Neutrophil (primary cell): ENCODE measurements around the gene PRDM2.
A peak's percentile ranks its signal among the peaks of the same experiment; 100 is the strongest.

Experiments used
- H3K27ac ChIP-seq: fragments of 200-600 bp; sonication (generic); 2 replicates; pipeline ENCODE4 v1.5.1; 2016; ENCODE audit warnings: mild to moderate bottlenecking, moderate library complexity
- H3K27me3 ChIP-seq: fragments of 200-600 bp; sonication (generic); 2 replicates; pipeline ENCODE4 v1.6.0; 2016; ENCODE audit warnings: mild to moderate bottlenecking
- H3K36me3 ChIP-seq: fragments of 200-600 bp; sonication (generic); 2 replicates; pipeline ENCODE4 v1.5.1; 2017
- H3K4me1 ChIP-seq, 2 experiments: fragments of 200-600 bp in 1 of 2; sonication (generic) in 1 of 2; 1 replicate in 1 of 2; 2 replicates in 1 of 2; pipeline versions ENCODE4 v1.5.1 to v1.6.1; 2013 to 2016; ENCODE audit warnings: low read depth in 1 of 2, low read length in 1 of 2, mild to moderate bottlenecking in 1 of 2, moderate library complexity in 1 of 2; ENCODE audit not compliant: control insufficient read depth in 1 of 2, insufficient read depth in 1 of 2
- H3K4me3 ChIP-seq, 2 experiments: fragments of 200-600 bp in 1 of 2; sonication (generic) in 1 of 2; 1 replicate in 1 of 2; 2 replicates in 1 of 2; pipeline ENCODE4 v1.5.1; 2013 to 2016; ENCODE audit warnings: low read depth in 1 of 2, low read length in 1 of 2, mild to moderate bottlenecking in 1 of 2, moderate library complexity in 1 of 2
- H3K9me3 ChIP-seq: fragments of 200-600 bp; sonication (generic); 2 replicates; pipeline ENCODE4 v1.5.1; 2016
- CTCF ChIP-seq: fragments of 200-600 bp; sonication (generic); IDR thresholded peaks from 2 replicates; pipeline ENCODE4 v1.5.1; 2016; ENCODE audit warnings: antibody characterized with exemption

The PRDM2 gene

GRCh38 chr1:13807209-13807608, 107.2 kb downstream of the PRDM2 start:
- no peaks in the 10 kb centered on the region for H3K4me1 ChIP-seq
- H3K4me3 ChIP-seq, result no peak overlapping the region
- no peaks in the 10 kb centered on the region for H3K27me3 ChIP-seq
- TF ChIP-seq CTCF, result no peak
- H3K9me3 ChIP-seq, result no peaks in the 10 kb centered on the region
- H3K27ac ChIP-seq, result no peak overlapping the region
- peaks cover 35% of the 10 kb centered on the region for H3K36me3 ChIP-seq

GRCh38 chr1:13808729-13809131, 108.7 kb downstream of the PRDM2 start:
- Histone ChIP-seq H3K27me3 (no peaks in the 10 kb centered on the region), H3K4me1 (no peaks in the 10 kb centered on the region), H3K9me3 (no peaks in the 10 kb centered on the region), H3K4me3 (no peak overlapping the region), H3K36me3 (peaks cover 31% of the 10 kb centered on the region), H3K27ac (no peak overlapping the region)
- TF ChIP-seq CTCF, result no peak

GRCh38 chr1:13809461-13810159, 109.6 kb downstream of the PRDM2 start:
- H3K4me3 ChIP-seq, result no peak overlapping the region
- no peaks in the 10 kb centered on the region for H3K4me1 ChIP-seq
- TF ChIP-seq CTCF, result no peak
- H3K36me3 ChIP-seq, result peaks cover 26% of the 10 kb centered on the region
- no peaks in the 10 kb centered on the region for H3K27me3 ChIP-seq
- no peaks in the 10 kb centered on the region for H3K9me3 ChIP-seq
- H3K27ac ChIP-seq, result no peak overlapping the region

GRCh38 chr1:13812456-13813397, 112.7 kb downstream of the PRDM2 start:
- peaks cover 43% of the 10 kb centered on the region for H3K36me3 ChIP-seq
- no peak overlapping the region for H3K27ac ChIP-seq
- TF ChIP-seq CTCF, result no peak
- no peak overlapping the region for H3K4me3 ChIP-seq
- no peaks in the 10 kb centered on the region for H3K4me1 ChIP-seq
- no peaks in the 10 kb centered on the region for H3K27me3 ChIP-seq
- no peaks in the 10 kb centered on the region for H3K9me3 ChIP-seq

- no peaks in the 10 kb centered on the region for H3K9me3 ChIP-seq
- no peaks in the 10 kb centered on the region for H3K4me1 ChIP-seq
- TF ChIP-seq CTCF, result peak; percentile 67
- H3K36me3 ChIP-seq, result peaks cover 43% of the 10 kb centered on the region
- H3K4me3 ChIP-seq, result no peak overlapping the region
- no peak overlapping the region for H3K27ac ChIP-seq
- H3K27me3 ChIP-seq, result no peaks in the 10 kb centered on the region
Measured at GRCh38 chr1:13813398-13814012, 113.5 kb downstream of the PRDM2 start.
